Measurements from ENCODE around the gene USH1G. TPM values are rescaled to one million over a fixed set of nuclear protein-coding genes. Genes with fewer than 3 reads are reported as not detected.
"Not testable (repeated sequence)": the region's sequence is repeated elsewhere in the genome, so short reads cannot be mapped to it uniquely, and the experiment has no call there.

The USH1G gene
- total RNA-seq, 1 donor from 2014 or later: 0.14 TPM

GRCh38 chr17:74907012-74907411, 16.0 kb downstream of the USH1G start:
- FAIRE-seq: no peak

GRCh38 chr17:74906214-74906793, 16.8 kb downstream of the USH1G start:
- not testable (repeated sequence) for H3K27ac Mint-ChIP-seq (ENCODE audit: unreplicated experiment); H3K36me3 ChIP-seq (ENCODE audit: insufficient read depth, low read length); H2AFZ ChIP-seq (ENCODE audit: low read depth, low read length); H3K4me2 ChIP-seq (ENCODE audit: low read length); H3K79me2 ChIP-seq (ENCODE audit: insufficient read depth, low read length); H3K4me3 ChIP-seq (ENCODE audit: insufficient read depth, low read depth, low read length); H3K27ac ChIP-seq (ENCODE audit: low read depth, low read length); H3K4me1 ChIP-seq (ENCODE audit: insufficient read depth, low read length); H3K9me3 ChIP-seq (ENCODE audit: insufficient read depth, low read depth, low read length); H3K4me3 Mint-ChIP-seq (ENCODE audit: unreplicated experiment); H3K36me3 Mint-ChIP-seq (ENCODE audit: low read depth, unreplicated experiment); H4K20me1 ChIP-seq (ENCODE audit: insufficient read depth, low read length); H3K27me3 ChIP-seq (ENCODE audit: insufficient read depth, low read length); DNase-seq (ENCODE audit: low read depth); FAIRE-seq; H3K9ac ChIP-seq (ENCODE audit: low read length); H3K4me1 Mint-ChIP-seq (ENCODE audit: low read depth, unreplicated experiment)
- Mint-ChIP-seq H3K27me3 (ENCODE audit: low read depth, unreplicated experiment) (peaks cover 60% of the 10 kb centered on the region), H3K9me3 (ENCODE audit: unreplicated experiment) (peaks cover 11% of the 10 kb centered on the region)

More at GRCh38 chr17:74907012-74907411, 16.0 kb downstream of the USH1G start:
- H3K27ac Mint-ChIP-seq (ENCODE audit: unreplicated experiment): no peak overlapping the region
- TF ChIP-seq EZH2 (IDR thresholded peaks at IDR 0.05; ENCODE audit: insufficient read depth, low read length) (no peak), CTCF (IDR thresholded peaks at IDR 0.05; ENCODE audit: insufficient read depth, low read depth, low read length) (no peak)
- no peaks in the 10 kb centered on the region for H3K79me2 ChIP-seq (ENCODE audit: insufficient read depth, low read length)
- H3K9me3 Mint-ChIP-seq (ENCODE audit: unreplicated experiment): peaks cover 11% of the 10 kb centered on the region
- no peak overlapping the region for H2AFZ ChIP-seq (ENCODE audit: low read depth, low read length)
- no peaks in the 10 kb centered on the region for H3K4me1 Mint-ChIP-seq (ENCODE audit: low read depth, unreplicated experiment)
- peaks cover 53% of the 10 kb centered on the region for H3K27me3 Mint-ChIP-seq (ENCODE audit: low read depth, unreplicated experiment)
- H3K4me2 ChIP-seq (ENCODE audit: low read length): no peak overlapping the region
- peaks cover 3% of the 10 kb centered on the region for H3K27me3 ChIP-seq (ENCODE audit: insufficient read depth, low read length)
- H3K27ac ChIP-seq (ENCODE audit: low read depth, low read length): no peak overlapping the region
- H3K36me3 ChIP-seq (ENCODE audit: insufficient read depth, low read length): no peaks in the 10 kb centered on the region
- H3K4me3 Mint-ChIP-seq (ENCODE audit: unreplicated experiment): no peak overlapping the region
- DNase-seq (ENCODE audit: low read depth): no peak
- no peaks in the 10 kb centered on the region for H3K36me3 Mint-ChIP-seq (ENCODE audit: low read depth, unreplicated experiment)
- H3K4me1 ChIP-seq (ENCODE audit: insufficient read depth, low read length): no peaks in the 10 kb centered on the region
- H3K9ac ChIP-seq (ENCODE audit: low read length): no peak overlapping the region
- H3K9me3 ChIP-seq (ENCODE audit: insufficient read depth, low read depth, low read length): no peaks in the 10 kb centered on the region
- H4K20me1 ChIP-seq (ENCODE audit: insufficient read depth, low read length): no peaks in the 10 kb centered on the region
- no peak overlapping the region for H3K4me3 ChIP-seq (ENCODE audit: insufficient read depth, low read depth, low read length)

GRCh38 chr17:74904687-74905409, 18.2 kb downstream of the USH1G start:
- Histone ChIP-seq H4K20me1 (ENCODE audit: insufficient read depth, low read length) (no peaks in the 10 kb centered on the region), H2AFZ (ENCODE audit: low read depth, low read length) (no peak overlapping the region), H3K9me3 (ENCODE audit: insufficient read depth, low read depth, low read length) (no peaks in the 10 kb centered on the region), H3K27ac (ENCODE audit: low read depth, low read length) (no peak overlapping the region), H3K4me1 (ENCODE audit: insufficient read depth, low read length) (no peaks in the 10 kb centered on the region), H3K9ac (ENCODE audit: low read length) (no peak overlapping the region), H3K79me2 (ENCODE audit: insufficient read depth, low read length) (no peaks in the 10 kb centered on the region), H3K4me3 (ENCODE audit: insufficient read depth, low read depth, low read length) (no peak overlapping the region), H3K4me2 (ENCODE audit: low read length) (no peak overlapping the region), H3K36me3 (ENCODE audit: insufficient read depth, low read length) (no peaks in the 10 kb centered on the region), H3K27me3 (ENCODE audit: insufficient read depth, low read length) (peaks cover 5% of the 10 kb centered on the region)
- no peak overlapping the region for H3K27ac Mint-ChIP-seq (ENCODE audit: unreplicated experiment)
- H3K4me3 Mint-ChIP-seq (ENCODE audit: unreplicated experiment): no peak overlapping the region
- H3K4me1 Mint-ChIP-seq (ENCODE audit: low read depth, unreplicated experiment): no peaks in the 10 kb centered on the region
- peaks cover 9% of the 10 kb centered on the region for H3K9me3 Mint-ChIP-seq (ENCODE audit: unreplicated experiment)
- DNase-seq (ENCODE audit: low read depth) (no peak), FAIRE-seq (no peak)
- no peak for TF ChIP-seq CTCF (IDR thresholded peaks at IDR 0.05; ENCODE audit: insufficient read depth, low read depth, low read length)
- TF ChIP-seq EZH2 (IDR thresholded peaks at IDR 0.05; ENCODE audit: insufficient read depth, low read length): no peak
- H3K36me3 Mint-ChIP-seq (ENCODE audit: low read depth, unreplicated experiment): no peaks in the 10 kb centered on the region
- H3K27me3 Mint-ChIP-seq (ENCODE audit: low read depth, unreplicated experiment): peaks cover 58% of the 10 kb centered on the region

Measured in astrocyte (in vitro differentiated cells and primary cell).